ENCODE measurements around the gene MAPT. TPM values are rescaled to one million over a fixed set of nuclear protein-coding genes. Genes with fewer than 3 reads are reported as not detected.

The MAPT gene
- total RNA-seq, 4 donors from 2014 or later = 0.44 to 12.2 (median 3.3) TPM

- Histone ChIP-seq H3K4me3 (no peak overlapping the region), H3K4me1 (peaks cover 4 to 32% (median 4%) of the 10 kb centered on the region in 3 donors), H3K36me3 (no peaks in the 10 kb centered on the region), H3K27ac (no peak overlapping the region), H3K27me3 (no peaks in the 10 kb centered on the region), H3K9me3 (no peaks in the 10 kb centered on the region)
- 79 to 87% methylated on average over 2 of the region's 2 CpGs for WGBS, 2 donors
- DNase-seq = no peak
- intact Hi-C loops (cut with DNase I) = no loop called here
- TF ChIP-seq, protein P1, sequence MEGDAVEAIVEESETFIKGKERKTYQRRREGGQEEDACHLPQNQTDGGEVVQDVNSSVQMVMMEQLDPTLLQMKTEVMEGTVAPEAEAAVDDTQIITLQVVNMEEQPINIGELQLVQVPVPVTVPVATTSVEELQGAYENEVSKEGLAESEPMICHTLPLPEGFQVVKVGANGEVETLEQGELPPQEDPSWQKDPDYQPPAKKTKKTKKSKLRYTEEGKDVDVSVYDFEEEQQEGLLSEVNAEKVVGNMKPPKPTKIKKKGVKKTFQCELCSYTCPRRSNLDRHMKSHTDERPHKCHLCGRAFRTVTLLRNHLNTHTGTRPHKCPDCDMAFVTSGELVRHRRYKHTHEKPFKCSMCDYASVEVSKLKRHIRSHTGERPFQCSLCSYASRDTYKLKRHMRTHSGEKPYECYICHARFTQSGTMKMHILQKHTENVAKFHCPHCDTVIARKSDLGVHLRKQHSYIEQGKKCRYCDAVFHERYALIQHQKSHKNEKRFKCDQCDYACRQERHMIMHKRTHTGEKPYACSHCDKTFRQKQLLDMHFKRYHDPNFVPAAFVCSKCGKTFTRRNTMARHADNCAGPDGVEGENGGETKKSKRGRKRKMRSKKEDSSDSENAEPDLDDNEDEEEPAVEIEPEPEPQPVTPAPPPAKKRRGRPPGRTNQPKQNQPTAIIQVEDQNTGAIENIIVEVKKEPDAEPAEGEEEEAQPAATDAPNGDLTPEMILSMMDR (IDR thresholded peaks at IDR 0.05) = no peak
- TF ChIP-seq POLR2A (IDR thresholded peaks at IDR 0.05) = no peak
These were observed 113.2 kb downstream of the MAPT start for GRCh38 chr17:46007461-46007965.

DNA sequence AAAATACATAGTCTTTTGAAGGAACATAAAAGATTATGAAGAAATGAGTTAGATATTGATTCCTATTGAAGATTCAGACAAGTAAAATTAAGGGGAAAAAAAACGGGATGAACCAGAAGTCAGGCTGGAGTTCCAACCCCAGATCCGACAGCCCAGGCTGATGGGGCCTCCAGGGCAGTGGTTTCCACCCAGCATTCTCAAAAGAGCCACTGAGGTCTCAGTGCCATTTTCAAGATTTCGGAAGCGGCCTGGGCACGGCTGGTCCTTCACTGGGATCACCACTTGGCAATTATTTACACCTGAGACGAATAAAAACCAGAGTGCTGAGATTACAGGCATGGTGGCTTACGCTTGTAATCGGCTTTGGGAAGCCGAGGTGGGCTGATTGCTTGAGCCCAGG is 114.2 kb downstream of the MAPT start:
- no peak overlapping the region for H3K27ac ChIP-seq
- intact Hi-C loops (cut with DNase I) = no loop called here
- TF ChIP-seq, protein P1 (IDR thresholded peaks at IDR 0.05) = no peak
- TF ChIP-seq POLR2A (IDR thresholded peaks at IDR 0.05) = no peak
- H3K9me3 ChIP-seq = no peaks in the 10 kb centered on the region
- no peaks in the 10 kb centered on the region for H3K27me3 ChIP-seq
- no peak overlapping the region for H3K4me3 ChIP-seq
- no peak for DNase-seq
- no peaks in the 10 kb centered on the region for H3K36me3 ChIP-seq
- WGBS, 2 donors = 83 to 94% methylated on average over 7 to 8 of the region's 9 CpGs
- peaks cover 0 to 24% (median 4%) of the 10 kb centered on the region in 3 donors for H3K4me1 ChIP-seq

DNA sequence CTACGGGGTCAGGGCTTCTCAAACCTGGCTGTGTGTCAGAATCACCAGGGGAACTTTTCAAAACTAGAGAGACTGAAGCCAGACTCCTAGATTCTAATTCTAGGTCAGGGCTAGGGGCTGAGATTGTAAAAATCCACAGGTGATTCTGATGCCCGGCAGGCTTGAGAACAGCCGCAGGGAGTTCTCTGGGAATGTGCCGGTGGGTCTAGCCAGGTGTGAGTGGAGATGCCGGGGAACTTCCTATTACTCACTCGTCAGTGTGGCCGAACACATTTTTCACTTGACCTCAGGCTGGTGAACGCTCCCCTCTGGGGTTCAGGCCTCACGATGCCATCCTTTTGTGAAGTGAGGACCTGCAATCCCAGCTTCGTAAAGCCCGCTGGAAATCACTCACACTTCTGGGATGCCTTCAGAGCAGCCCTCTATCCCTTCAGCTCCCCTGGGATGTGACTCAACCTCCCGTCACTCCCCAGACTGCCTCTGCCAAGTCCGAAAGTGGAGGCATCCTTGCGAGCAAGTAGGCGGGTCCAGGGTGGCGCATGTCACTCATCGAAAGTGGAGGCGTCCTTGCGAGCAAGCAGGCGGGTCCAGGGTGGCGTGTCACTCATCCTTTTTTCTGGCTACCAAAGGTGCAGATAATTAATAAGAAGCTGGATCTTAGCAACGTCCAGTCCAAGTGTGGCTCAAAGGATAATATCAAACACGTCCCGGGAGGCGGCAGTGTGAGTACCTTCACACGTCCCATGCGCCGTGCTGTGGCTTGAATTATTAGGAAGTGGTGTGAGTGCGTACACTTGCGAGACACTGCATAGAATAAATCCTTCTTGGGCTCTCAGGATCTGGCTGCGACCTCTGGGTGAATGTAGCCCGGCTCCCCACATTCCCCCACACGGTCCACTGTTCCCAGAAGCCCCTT is 115.6 kb downstream of the MAPT start:
- WGBS, 2 donors = 63 to 74% methylated on average over 19 to 20 of the region's 33 CpGs
- intact Hi-C loops (cut with DNase I) = no loop called here
- Histone ChIP-seq H3K27ac (no peak overlapping the region), H3K4me3 (no peak overlapping the region), H3K4me1 (peaks cover 0 to 19% (median 0%) of the 10 kb centered on the region in 3 donors), H3K36me3 (no peaks in the 10 kb centered on the region), H3K9me3 (no peaks in the 10 kb centered on the region), H3K27me3 (no peaks in the 10 kb centered on the region)
- no peak for DNase-seq
- no peak for TF ChIP-seq POLR2A (IDR thresholded peaks at IDR 0.05)
- TF ChIP-seq, protein P1 (IDR thresholded peaks at IDR 0.05) = no peak

DNA sequence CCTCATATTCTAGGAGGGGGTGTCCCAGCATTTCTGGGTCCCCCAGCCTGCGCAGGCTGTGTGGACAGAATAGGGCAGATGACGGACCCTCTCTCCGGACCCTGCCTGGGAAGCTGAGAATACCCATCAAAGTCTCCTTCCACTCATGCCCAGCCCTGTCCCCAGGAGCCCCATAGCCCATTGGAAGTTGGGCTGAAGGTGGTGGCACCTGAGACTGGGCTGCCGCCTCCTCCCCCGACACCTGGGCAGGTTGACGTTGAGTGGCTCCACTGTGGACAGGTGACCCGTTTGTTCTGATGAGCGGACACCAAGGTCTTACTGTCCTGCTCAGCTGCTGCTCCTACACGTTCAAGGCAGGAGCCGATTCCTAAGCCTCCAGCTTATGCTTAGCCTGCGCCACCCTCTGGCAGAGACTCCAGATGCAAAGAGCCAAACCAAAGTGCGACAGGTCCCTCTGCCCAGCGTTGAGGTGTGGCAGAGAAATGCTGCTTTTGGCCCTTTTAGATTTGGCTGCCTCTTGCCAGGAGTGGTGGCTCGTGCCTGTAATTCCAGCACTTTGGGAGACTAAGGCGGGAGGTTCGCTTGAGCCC is 116.3 kb downstream of the MAPT start:
- Histone ChIP-seq H3K27ac (no peak overlapping the region), H3K4me1 (peaks cover 0 to 12% (median 0%) of the 10 kb centered on the region in 3 donors), H3K9me3 (no peaks in the 10 kb centered on the region), H3K27me3 (no peaks in the 10 kb centered on the region), H3K36me3 (no peaks in the 10 kb centered on the region), H3K4me3 (no peak overlapping the region)
- DNase-seq = no peak
- intact Hi-C loops (cut with DNase I) = no loop called here
- TF ChIP-seq, protein P1 (IDR thresholded peaks at IDR 0.05) = no peak
- TF ChIP-seq POLR2A (IDR thresholded peaks at IDR 0.05) = no peak
- WGBS, 2 donors = 64 to 77% methylated on average over 6 to 7 of the region's 16 CpGs
